GM19193 (cell line): Measurements from ENCODE around the gene CLASP1.

Source experiments
- POLR2A ChIP-seq: IDR thresholded peaks from 4 replicates; pipeline ENCODE4 v1.6.1; 2011; ENCODE audit not compliant: insufficient read depth, insufficient read length; ENCODE audit errors: extremely low read depth

The CLASP1 gene

GRCh38 chr2:121473512-121473911, 175.8 kb downstream of the CLASP1 start:
- no peak for TF ChIP-seq POLR2A

GRCh38 chr2:121472470-121472993, 176.7 kb downstream of the CLASP1 start:
- no peak for TF ChIP-seq POLR2A

GRCh38 chr2:121471532-121472469, 177.5 kb downstream of the CLASP1 start:
- TF ChIP-seq POLR2A, result no peak

GRCh38 chr2:121470917-121471316, 178.3 kb downstream of the CLASP1 start:
- no peak for TF ChIP-seq POLR2A

- no peak for TF ChIP-seq POLR2A
Observed at GRCh38 chr2:121469356-121469755, 179.9 kb downstream of the CLASP1 start.

- no peak for TF ChIP-seq POLR2A
Observed at GRCh38 chr2:121468936-121469335, 180.3 kb downstream of the CLASP1 start.

GRCh38 chr2:121459291-121459690, 190.0 kb downstream of the CLASP1 start:
- no peak for TF ChIP-seq POLR2A

- no peak for TF ChIP-seq POLR2A
Observed at GRCh38 chr2:121456325-121456724, 192.9 kb downstream of the CLASP1 start.

- TF ChIP-seq POLR2A, result no peak
Observed at GRCh38 chr2:121455446-121455845, 193.8 kb downstream of the CLASP1 start.

GRCh38 chr2:121454549-121455090, 194.6 kb downstream of the CLASP1 start:
- TF ChIP-seq POLR2A, result no peak

GRCh38 chr2:121451398-121451797, 197.9 kb downstream of the CLASP1 start:
- no peak for TF ChIP-seq POLR2A

GRCh38 chr2:121450301-121450700, 199.0 kb downstream of the CLASP1 start:
- no peak for TF ChIP-seq POLR2A

- no peak for TF ChIP-seq POLR2A
Observed at GRCh38 chr2:121446647-121447241, 202.5 kb downstream of the CLASP1 start.

- TF ChIP-seq POLR2A, result no peak
Observed at GRCh38 chr2:121442889-121443288, 206.4 kb downstream of the CLASP1 start.

GRCh38 chr2:121436918-121437317, 212.3 kb downstream of the CLASP1 start:
- no peak for TF ChIP-seq POLR2A

GRCh38 chr2:121435790-121436189, 213.5 kb downstream of the CLASP1 start:
- TF ChIP-seq POLR2A, result no peak

GRCh38 chr2:121431214-121431613, 218.0 kb downstream of the CLASP1 start:
- TF ChIP-seq POLR2A, result no peak
